Stomach (tissue), 4 donors: ENCODE results near the gene RECK.

Experiments used
- CTCF ChIP-seq, 7 experiments: fragments of 450-650 bp in 4 of 7; fragments of 200-600 bp in 3 of 7; sonication (generic) in 3 of 7; IDR thresholded peaks; one replicate each; pipeline ENCODE4 v1.5.1; 2016 to 2019; ENCODE audit warnings: antibody characterized with exemption in 7 of 7, control low read depth in 2 of 7, mild to moderate bottlenecking in 1 of 7
- POLR2A ChIP-seq, 4 donors: fragments of 450-650 bp; IDR thresholded peaks; one replicate each; pipeline ENCODE4 v1.6.1; 2016; ENCODE audit warnings: antibody characterized with exemption in 4 of 4, control low read depth in 2 of 4, mild to moderate bottlenecking in 1 of 4, moderate library complexity in 1 of 4
- POLR2AphosphoS5 ChIP-seq, 3 donors: sonication (generic); formaldehyde crosslinking; IDR thresholded peaks; one replicate each; pipeline ENCODE4 v1.6.1; 2016; ENCODE audit warnings: antibody characterized with exemption in 3 of 3

- TF ChIP-seq POLR2A (IDR thresholded peaks at IDR 0.05) (no peak), CTCF (IDR thresholded peaks at IDR 0.05) (no peak), POLR2AphosphoS5 (IDR thresholded peaks at IDR 0.05) (no peak)
Measured at GRCh38 chr9:36040271-36040925, 3.7 kb downstream of the RECK start.
